ENCODE measurements around the gene TPR.

- TF ChIP-seq CTCF (IDR thresholded peaks at IDR 0.05) (no peak), POLR2A (IDR thresholded peaks at IDR 0.05) (no peak)
These were observed 38.3 kb upstream of the TPR start for GRCh38 chr1:186413319-186413718.

Data from stomach (tissue), 4 donors.